Urothelium cell line (cell line): ENCODE results near the gene ANXA10.
"Not testable (repeated sequence)": the region's sequence is repeated elsewhere in the genome, so short reads cannot be mapped to it uniquely, and the experiment has no call there.

Experiments used
- DNase-seq: peaks from one replicate; pipeline ENCODE4 v3.0.0; 2011; ENCODE audit warnings: low spot score, mixed read lengths
- FAIRE-seq: peaks from 2 replicates; lab custom pipeline; 2011; peaks lifted over from hg19 to GRCh38; lab: Jason Lieb, UNC

Gene ANXA10

GRCh38 chr4:168153596-168154440 lies 61.5 kb downstream of the ANXA10 start:
- no peak for FAIRE-seq
- peak; percentile 31 for DNase-seq

GRCh38 chr4:168154546-168155277 lies 62.4 kb downstream of the ANXA10 start:
- no peak for FAIRE-seq

GRCh38 chr4:168162604-168163003 lies 70.3 kb downstream of the ANXA10 start:
- no peak for DNase-seq
- no peak for FAIRE-seq

More at GRCh38 chr4:168154546-168155277, 62.4 kb downstream of the ANXA10 start:
- no peak for DNase-seq

- DNase-seq (no peak), FAIRE-seq (no peak)
These were observed 70.8 kb downstream of the ANXA10 start for GRCh38 chr4:168163106-168163505.

- no peak for DNase-seq
- no peak for FAIRE-seq
These were observed 71.7 kb downstream of the ANXA10 start for GRCh38 chr4:168164045-168164444.

GRCh38 chr4:168164915-168165548 lies 72.7 kb downstream of the ANXA10 start:
- no peak for FAIRE-seq

GRCh38 chr4:168167714-168168284 lies 75.5 kb downstream of the ANXA10 start:
- no peak for DNase-seq
- FAIRE-seq, result no peak

More at GRCh38 chr4:168164915-168165548, 72.7 kb downstream of the ANXA10 start:
- DNase-seq, result no peak

GRCh38 chr4:168174308-168174707 lies 82.0 kb downstream of the ANXA10 start:
- DNase-seq (no peak), FAIRE-seq (no peak)

- FAIRE-seq (no peak), DNase-seq (no peak)
These were observed 85.3 kb downstream of the ANXA10 start for GRCh38 chr4:168177546-168178149.

GRCh38 chr4:168183717-168184571 lies 91.6 kb downstream of the ANXA10 start:
- DNase-seq (no peak), FAIRE-seq (no peak)

- FAIRE-seq, result no peak
- no peak for DNase-seq
These were observed 96.4 kb downstream of the ANXA10 start for GRCh38 chr4:168188754-168189153.

GRCh38 chr4:168197926-168198325 lies 105.6 kb downstream of the ANXA10 start:
- DNase-seq (no peak), FAIRE-seq (no peak)

GRCh38 chr4:168199260-168199957 lies 107.1 kb downstream of the ANXA10 start:
- DNase-seq, result no peak
- no peak for FAIRE-seq

- FAIRE-seq, result no peak
- DNase-seq, result no peak
These were observed 108.3 kb downstream of the ANXA10 start for GRCh38 chr4:168200685-168201084.

GRCh38 chr4:168203233-168203911 lies 111.0 kb downstream of the ANXA10 start:
- FAIRE-seq (no peak), DNase-seq (no peak)

- no peak for DNase-seq
- FAIRE-seq, result peak; percentile 27
These were observed 116.7 kb downstream of the ANXA10 start for GRCh38 chr4:168208957-168209614.

- DNase-seq, result no peak
These were observed 120.3 kb downstream of the ANXA10 start for GRCh38 chr4:168212656-168213055.

GRCh38 chr4:168213511-168213910 lies 121.2 kb downstream of the ANXA10 start:
- not testable (repeated sequence) for DNase-seq, FAIRE-seq

More at GRCh38 chr4:168212656-168213055, 120.3 kb downstream of the ANXA10 start:
- no peak for FAIRE-seq
